ENCODE results near the gene IGLL5.

DNA sequence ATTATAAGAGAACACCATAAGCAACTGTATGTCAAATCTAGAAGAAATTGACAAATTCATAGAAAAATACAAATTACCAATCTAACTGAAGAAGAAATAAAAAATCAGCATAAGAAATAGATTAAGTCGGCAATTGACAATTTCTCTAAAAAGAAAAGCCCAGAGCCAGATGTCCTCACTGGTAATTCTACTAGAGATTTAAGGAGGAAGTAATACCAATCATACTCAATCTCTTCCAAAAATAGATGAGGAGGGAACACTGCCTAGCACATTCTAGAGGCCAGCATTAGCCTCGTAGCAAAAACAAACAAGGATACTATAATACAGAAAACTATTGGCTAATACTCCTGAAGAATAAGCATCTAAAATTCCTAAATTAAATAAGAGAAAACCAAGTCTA lies 40.4 kb upstream of the IGLL5 start:
- TF ChIP-seq, protein P1, sequence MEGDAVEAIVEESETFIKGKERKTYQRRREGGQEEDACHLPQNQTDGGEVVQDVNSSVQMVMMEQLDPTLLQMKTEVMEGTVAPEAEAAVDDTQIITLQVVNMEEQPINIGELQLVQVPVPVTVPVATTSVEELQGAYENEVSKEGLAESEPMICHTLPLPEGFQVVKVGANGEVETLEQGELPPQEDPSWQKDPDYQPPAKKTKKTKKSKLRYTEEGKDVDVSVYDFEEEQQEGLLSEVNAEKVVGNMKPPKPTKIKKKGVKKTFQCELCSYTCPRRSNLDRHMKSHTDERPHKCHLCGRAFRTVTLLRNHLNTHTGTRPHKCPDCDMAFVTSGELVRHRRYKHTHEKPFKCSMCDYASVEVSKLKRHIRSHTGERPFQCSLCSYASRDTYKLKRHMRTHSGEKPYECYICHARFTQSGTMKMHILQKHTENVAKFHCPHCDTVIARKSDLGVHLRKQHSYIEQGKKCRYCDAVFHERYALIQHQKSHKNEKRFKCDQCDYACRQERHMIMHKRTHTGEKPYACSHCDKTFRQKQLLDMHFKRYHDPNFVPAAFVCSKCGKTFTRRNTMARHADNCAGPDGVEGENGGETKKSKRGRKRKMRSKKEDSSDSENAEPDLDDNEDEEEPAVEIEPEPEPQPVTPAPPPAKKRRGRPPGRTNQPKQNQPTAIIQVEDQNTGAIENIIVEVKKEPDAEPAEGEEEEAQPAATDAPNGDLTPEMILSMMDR (IDR thresholded peaks at IDR 0.05) = no peak
- TF ChIP-seq CHD2 (IDR thresholded peaks at IDR 0.05; ENCODE audit: low read length, partially characterized antibody) (no peak), SREBF2 (IDR thresholded peaks at IDR 0.05) (no peak), MAZ (IDR thresholded peaks at IDR 0.05; ENCODE audit: borderline replicate concordance, low read depth, low read length) (no peak)

All from A549 (cell line).